NCI-H82 treated with DMSO at 0.1 percent for 48 hours (cell line): ENCODE measurements around the gene SND1.
"Not testable (repeated sequence)": the region's sequence is repeated elsewhere in the genome, so short reads cannot be mapped to it uniquely, and the experiment has no call there.

Source experiments
- DNase-seq: peaks from one replicate; lab custom pipeline; 2025; ENCODE audit not compliant: unreplicated experiment; lab: John Stamatoyannopoulos, UW

Gene SND1

GRCh38 chr7:127901895-127902703 is 250.1 kb downstream of the SND1 start:
- no peak for DNase-seq

GRCh38 chr7:127902753-127903152 is 250.8 kb downstream of the SND1 start:
- DNase-seq: not testable (repeated sequence)

- peak; percentile 86 for DNase-seq
Observed at GRCh38 chr7:127903892-127904669, 252.1 kb downstream of the SND1 start.

- no peak for DNase-seq
Observed at GRCh38 chr7:127904670-127904985, 252.6 kb downstream of the SND1 start.

GRCh38 chr7:127905021-127905420 is 253.0 kb downstream of the SND1 start:
- DNase-seq: no peak

- DNase-seq: no peak
Observed at GRCh38 chr7:127905491-127906330, 253.7 kb downstream of the SND1 start.

GRCh38 chr7:127907110-127908040 is 255.4 kb downstream of the SND1 start:
- DNase-seq: no peak

- no peak for DNase-seq
Observed at GRCh38 chr7:127908430-127909258, 256.6 kb downstream of the SND1 start.

GRCh38 chr7:127909424-127910152 is 257.6 kb downstream of the SND1 start:
- no peak for DNase-seq

GRCh38 chr7:127910670-127911069 is 258.7 kb downstream of the SND1 start:
- no peak for DNase-seq

GRCh38 chr7:127911968-127912511 is 260.0 kb downstream of the SND1 start:
- DNase-seq: no peak

GRCh38 chr7:127912901-127913300 is 260.9 kb downstream of the SND1 start:
- no peak for DNase-seq

GRCh38 chr7:127913686-127914085 is 261.7 kb downstream of the SND1 start:
- DNase-seq: no peak

- no peak for DNase-seq
Observed at GRCh38 chr7:127914693-127915092, 262.7 kb downstream of the SND1 start.

GRCh38 chr7:127916735-127917134 is 264.7 kb downstream of the SND1 start:
- DNase-seq: no peak

GRCh38 chr7:127918130-127918529 is 266.1 kb downstream of the SND1 start:
- no peak for DNase-seq

GRCh38 chr7:127920787-127921438 is 268.9 kb downstream of the SND1 start:
- DNase-seq: no peak

GRCh38 chr7:127922656-127923055 is 270.7 kb downstream of the SND1 start:
- DNase-seq: no peak
